ENCODE results near the gene CCNL1. TPM values are rescaled to one million over a fixed set of nuclear protein-coding genes. Genes with fewer than 3 reads are reported as not detected.

The CCNL1 gene
- total RNA-seq, 2 experiments from 2014 or later = 220 to 258 TPM

GRCh38 chr3:157125101-157125500 is 34.8 kb downstream of the CCNL1 start:
- no peak for DNase-seq

GRCh38 chr3:157123621-157124020 is 36.3 kb downstream of the CCNL1 start:
- Mint-ChIP-seq H3K4me3 (no peak overlapping the region), H3K4me1 (peaks cover 41% of the 10 kb centered on the region), H3K27me3 (no peaks in the 10 kb centered on the region), H3K9me3 (peaks cover 3% of the 10 kb centered on the region), H3K27ac (no peak overlapping the region), H3K36me3 (ENCODE audit: low read depth) (peaks cover 8% of the 10 kb centered on the region)
- no peak for DNase-seq
- CTCF ChIA-PET = interaction anchor here (0.5 to 13.7 kb wide), 4 partner anchors 11 to 47 kb away, joined by 3 to 160 read pairs (median 6); no protein-coding TSS in a partner anchor
- POLR2A ChIA-PET = no interaction called here

More at GRCh38 chr3:157125101-157125500, 34.8 kb downstream of the CCNL1 start:
- ChIA-PET CTCF (interaction anchor here (1.0 to 13.7 kb wide), 5 partner anchors 13 to 44 kb away, joined by 3 to 160 read pairs (median 5); no protein-coding TSS in a partner anchor), POLR2A (no interaction called here)
- H3K4me3 Mint-ChIP-seq = no peak overlapping the region
- H3K36me3 Mint-ChIP-seq (ENCODE audit: low read depth) = no peaks in the 10 kb centered on the region
- no peaks in the 10 kb centered on the region for H3K9me3 Mint-ChIP-seq
- no peaks in the 10 kb centered on the region for H3K27me3 Mint-ChIP-seq
- no peak overlapping the region for H3K27ac Mint-ChIP-seq
- H3K4me1 Mint-ChIP-seq = peaks cover 47% of the 10 kb centered on the region

DNA sequence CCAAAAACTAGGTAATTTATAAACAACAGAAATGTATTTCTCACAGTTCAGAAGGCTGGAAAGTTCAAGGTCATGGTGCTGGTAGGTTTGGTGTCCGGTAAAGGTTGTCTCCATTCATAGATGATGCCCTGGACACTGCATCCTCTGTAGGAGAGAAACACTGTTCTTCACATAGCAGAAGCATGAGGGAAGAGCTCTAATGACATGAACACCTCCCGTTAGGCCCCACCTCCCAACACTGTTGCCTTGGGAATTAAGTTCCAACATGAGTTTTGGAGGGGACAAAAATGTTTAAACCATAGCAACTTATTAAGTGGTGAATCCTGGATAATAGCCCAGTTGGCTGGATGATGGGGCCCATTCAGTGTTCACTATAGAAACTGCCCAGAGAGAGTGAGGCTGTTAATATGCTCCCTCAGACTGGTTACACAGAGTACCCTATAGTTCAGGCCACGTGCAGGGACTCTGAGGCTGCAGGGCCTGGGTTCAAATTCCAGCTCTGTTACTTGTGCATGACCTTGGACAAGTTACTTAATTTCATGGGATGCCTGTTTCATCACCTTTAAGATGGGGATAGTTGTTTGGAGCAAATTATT is 37.0 kb downstream of the CCNL1 start:
- DNase-seq = no peak
- Mint-ChIP-seq H3K27me3 (no peaks in the 10 kb centered on the region), H3K4me3 (no peak overlapping the region), H3K4me1 (peaks cover 34% of the 10 kb centered on the region), H3K27ac (no peak overlapping the region), H3K9me3 (peaks cover 3% of the 10 kb centered on the region), H3K36me3 (ENCODE audit: low read depth) (peaks cover 8% of the 10 kb centered on the region)
- POLR2A ChIA-PET = no interaction called here
- CTCF ChIA-PET = interaction anchor here (1.0 to 13.7 kb wide), 6 partner anchors 11 to 35 kb away, joined by 3 to 160 read pairs (median 4); no protein-coding TSS in a partner anchor

- Mint-ChIP-seq H3K27ac (no peak overlapping the region), H3K4me3 (no peak overlapping the region), H3K9me3 (peaks cover 3% of the 10 kb centered on the region), H3K36me3 (ENCODE audit: low read depth) (peaks cover 8% of the 10 kb centered on the region), H3K4me1 (peaks cover 26% of the 10 kb centered on the region), H3K27me3 (peaks cover 3% of the 10 kb centered on the region)
- DNase-seq = no peak
- ChIA-PET POLR2A (no interaction called here), CTCF (interaction anchor here (1.1 to 13.7 kb wide), 5 partner anchors 10 to 34 kb away, joined by 3 to 160 read pairs (median 5); no protein-coding TSS in a partner anchor)
Observed at GRCh38 chr3:157122116-157122515, 37.8 kb downstream of the CCNL1 start.

DNA sequence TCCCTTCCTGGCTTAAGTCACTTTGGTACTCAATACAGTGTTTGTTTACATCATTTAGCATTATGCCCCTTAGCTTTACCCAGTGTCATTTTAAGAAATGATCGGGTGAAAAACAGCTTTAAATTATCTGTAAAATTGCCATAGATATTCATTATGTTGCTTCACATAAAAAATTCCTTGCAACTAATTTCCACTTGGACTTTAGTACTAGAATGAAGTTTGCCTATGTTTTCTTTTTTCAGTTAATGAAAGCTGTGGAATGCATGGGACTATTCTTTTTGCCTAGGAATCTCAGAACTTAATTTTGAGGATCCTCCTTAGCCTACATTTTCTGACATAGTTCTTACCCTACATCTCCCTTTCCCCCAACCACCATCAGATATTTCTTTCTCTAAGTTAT is 38.4 kb downstream of the CCNL1 start:
- POLR2A ChIA-PET = no interaction called here
- Mint-ChIP-seq H3K9me3 (peaks cover 3% of the 10 kb centered on the region), H3K27me3 (peaks cover 3% of the 10 kb centered on the region), H3K27ac (no peak overlapping the region), H3K4me1 (peaks cover 21% of the 10 kb centered on the region), H3K36me3 (ENCODE audit: low read depth) (peaks cover 8% of the 10 kb centered on the region), H3K4me3 (no peak overlapping the region)
- no peak for DNase-seq
- CTCF ChIA-PET = interaction anchor here (0.7 to 13.7 kb wide), 4 partner anchors 9 to 18 kb away, joined by 3 to 160 read pairs (median 4); no protein-coding TSS in a partner anchor

DNA sequence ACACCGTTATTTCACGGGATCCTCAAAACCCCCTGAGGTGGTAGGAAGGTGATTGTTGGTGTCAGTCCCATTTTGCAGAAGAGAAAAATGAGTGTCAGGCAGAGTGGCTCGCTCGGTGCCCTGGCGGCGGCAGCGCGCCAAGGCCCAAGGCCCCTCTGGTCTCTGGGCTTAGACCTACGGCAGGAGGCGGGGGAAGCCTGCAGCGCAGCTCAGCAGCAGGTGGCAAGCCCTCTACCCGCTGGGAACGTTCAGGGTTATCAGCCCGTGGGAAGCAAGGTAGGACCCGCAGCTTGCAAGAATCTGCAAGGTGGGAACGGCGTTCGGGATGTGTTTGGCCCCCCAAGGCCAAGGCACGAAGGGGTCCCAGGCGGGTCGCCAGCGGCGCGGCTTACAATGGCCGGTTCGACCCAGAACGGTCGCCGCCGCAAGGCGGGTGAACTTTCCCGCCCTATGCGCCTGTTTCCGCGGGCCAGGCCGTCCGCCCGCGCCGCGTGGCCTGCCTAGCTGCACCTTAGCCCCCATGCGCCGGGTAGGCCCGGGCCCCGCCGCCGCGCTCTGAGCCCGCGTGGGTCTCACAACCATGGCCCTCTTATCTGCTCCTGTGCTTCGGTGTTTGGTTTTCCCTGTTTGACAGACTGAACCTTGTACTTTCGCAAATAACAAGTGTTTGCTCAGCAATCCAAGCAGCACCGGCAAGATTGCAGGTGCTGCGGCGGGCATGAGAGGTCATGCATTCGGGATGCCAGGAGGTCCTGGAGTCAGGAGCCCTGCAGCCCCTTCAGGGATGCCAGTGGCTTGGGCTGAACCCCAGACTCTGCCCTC is 39.7 kb downstream of the CCNL1 start:
- CTCF ChIA-PET = interaction anchor here (13.7 to 15.8 kb wide), 2 partner anchors 7 to 8 kb away, joined by 160 read pairs; no protein-coding TSS in a partner anchor
- Mint-ChIP-seq H3K4me1 (peaks cover 18% of the 10 kb centered on the region), H3K27me3 (peaks cover 11% of the 10 kb centered on the region), H3K27ac (no peak overlapping the region), H3K4me3 (no peak overlapping the region), H3K36me3 (ENCODE audit: low read depth) (peaks cover 8% of the 10 kb centered on the region), H3K9me3 (peaks cover 3% of the 10 kb centered on the region)
- POLR2A ChIA-PET = no interaction called here
- DNase-seq = no peak

DNA sequence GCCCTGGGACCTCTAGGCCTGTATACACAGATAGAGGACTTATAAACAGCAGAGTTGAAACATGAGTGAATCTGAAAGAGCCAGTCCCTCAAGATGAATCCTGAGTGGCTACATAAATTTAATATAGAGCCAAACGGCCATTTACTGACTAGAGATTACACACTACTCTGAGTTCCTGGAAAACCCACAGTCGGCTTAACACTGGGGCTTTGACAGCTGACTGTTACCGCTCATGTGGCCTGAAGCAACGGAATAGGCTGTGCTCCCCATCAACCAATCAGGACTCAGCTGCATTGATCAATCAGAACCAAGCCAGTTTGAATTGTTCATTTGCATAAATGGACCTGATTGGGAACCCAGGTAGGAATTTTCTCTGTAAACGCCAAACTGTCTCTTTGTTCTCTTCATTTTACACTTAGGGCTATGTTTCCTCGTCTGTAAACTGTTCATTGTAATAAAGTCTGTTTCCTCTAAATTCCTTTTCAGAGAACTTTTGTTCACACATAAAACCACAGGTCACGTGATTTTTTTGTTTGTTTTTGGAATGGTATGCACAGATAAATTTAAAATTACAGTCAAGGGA is 40.5 kb downstream of the CCNL1 start:
- Mint-ChIP-seq H3K27ac (peak overlapping the region; percentile 28), H3K4me3 (no peak overlapping the region), H3K9me3 (peaks cover 3% of the 10 kb centered on the region), H3K27me3 (peaks cover 11% of the 10 kb centered on the region), H3K36me3 (ENCODE audit: low read depth) (peaks cover 8% of the 10 kb centered on the region), H3K4me1 (peaks cover 15% of the 10 kb centered on the region)
- DNase-seq = peak; percentile 54
- CTCF ChIA-PET = interaction anchor here (15.8 kb wide), 1 partner anchor 8 kb away, joined by 160 read pairs; no protein-coding TSS in a partner anchor
- POLR2A ChIA-PET = no interaction called here

DNA sequence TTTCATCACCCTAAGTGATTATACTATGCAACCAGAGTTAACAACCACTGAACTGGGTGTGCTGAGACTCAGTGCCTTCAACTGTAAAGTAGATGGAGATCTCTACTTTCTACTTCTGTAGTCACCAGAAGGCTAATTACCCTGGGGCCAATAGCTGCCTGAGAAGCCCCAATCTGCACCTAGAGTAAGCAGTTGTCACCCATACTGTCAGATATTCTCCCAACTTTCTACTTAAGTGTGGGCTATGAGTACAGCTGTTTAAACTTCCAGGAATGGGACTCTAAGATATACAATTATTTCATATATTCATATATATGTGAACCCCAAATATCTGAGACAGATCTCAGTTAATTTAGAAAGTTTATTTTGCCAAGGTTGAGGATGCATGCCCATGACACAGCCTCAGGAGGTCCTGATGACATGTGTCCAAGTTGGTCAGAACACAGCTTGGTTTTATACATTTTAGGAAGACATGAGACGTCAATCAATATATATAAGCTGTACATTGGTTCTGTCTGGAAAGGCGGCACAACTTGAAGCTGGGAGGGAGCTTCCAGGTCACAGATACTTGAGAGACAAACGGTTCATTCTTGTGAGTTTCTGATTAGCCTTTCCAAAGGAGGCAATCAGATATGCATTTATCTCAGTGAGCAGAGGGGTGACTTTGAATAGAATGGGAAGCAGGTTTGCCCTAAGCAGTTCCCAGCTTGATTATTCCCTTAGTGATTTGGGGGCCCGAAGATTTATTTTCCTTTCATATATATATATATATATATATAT is 41.9 kb downstream of the CCNL1 start:
- ChIA-PET POLR2A (no interaction called here), CTCF (interaction anchor here (0.7 to 15.8 kb wide), 11 partner anchors 9 to 1074 kb away, joined by 3 to 160 read pairs (median 3); no protein-coding TSS in a partner anchor)
- peaks cover 11% of the 10 kb centered on the region for H3K27me3 Mint-ChIP-seq
- peaks cover 15% of the 10 kb centered on the region for H3K4me1 Mint-ChIP-seq
- H3K36me3 Mint-ChIP-seq (ENCODE audit: low read depth) = peaks cover 8% of the 10 kb centered on the region
- H3K27ac Mint-ChIP-seq = no peak overlapping the region
- no peak overlapping the region for H3K4me3 Mint-ChIP-seq
- no peak for DNase-seq
- H3K9me3 Mint-ChIP-seq = peaks cover 3% of the 10 kb centered on the region

GRCh38 chr3:157117206-157117605 is 42.7 kb downstream of the CCNL1 start:
- H3K27ac Mint-ChIP-seq = no peak overlapping the region
- peaks cover 8% of the 10 kb centered on the region for H3K36me3 Mint-ChIP-seq (ENCODE audit: low read depth)
- no peak overlapping the region for H3K4me3 Mint-ChIP-seq
- H3K4me1 Mint-ChIP-seq = peaks cover 15% of the 10 kb centered on the region
- DNase-seq = no peak
- ChIA-PET CTCF (interaction anchor here (0.8 to 15.8 kb wide), 7 partner anchors 10 to 1073 kb away, joined by 3 to 160 read pairs (median 4); no protein-coding TSS in a partner anchor), POLR2A (no interaction called here)
- peaks cover 3% of the 10 kb centered on the region for H3K9me3 Mint-ChIP-seq
- H3K27me3 Mint-ChIP-seq = peaks cover 11% of the 10 kb centered on the region

DNA sequence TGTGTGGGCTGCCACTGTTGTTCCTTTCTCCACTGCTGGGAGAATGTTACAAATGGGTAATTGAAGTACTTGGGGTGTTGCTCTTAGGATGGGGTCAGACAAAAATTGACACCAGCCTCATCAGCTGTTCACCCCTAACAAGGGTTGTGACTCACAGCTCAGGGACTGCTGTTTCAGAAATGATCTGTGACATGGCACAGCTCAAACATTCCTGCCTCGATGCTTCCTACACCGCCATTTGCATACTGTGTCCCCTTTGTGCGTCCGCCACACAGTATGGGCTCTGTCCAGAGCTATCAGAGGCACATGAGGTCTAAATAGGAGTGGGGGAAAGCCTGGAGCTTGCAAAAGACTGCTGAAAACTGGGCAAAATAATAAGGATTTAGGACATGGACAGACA is 43.9 kb downstream of the CCNL1 start:
- DNase-seq = no peak
- CTCF ChIA-PET = interaction anchor here (0.6 to 15.8 kb wide), 9 partner anchors 8 to 1564 kb away, joined by 3 to 160 read pairs (median 3); no protein-coding TSS in a partner anchor
- Mint-ChIP-seq H3K4me3 (no peak overlapping the region), H3K4me1 (peaks cover 15% of the 10 kb centered on the region), H3K27me3 (peaks cover 11% of the 10 kb centered on the region), H3K36me3 (ENCODE audit: low read depth) (peaks cover 8% of the 10 kb centered on the region), H3K27ac (no peak overlapping the region), H3K9me3 (peaks cover 3% of the 10 kb centered on the region)
- POLR2A ChIA-PET = no interaction called here

GRCh38 chr3:157115069-157116006 is 44.6 kb downstream of the CCNL1 start:
- Mint-ChIP-seq H3K27me3 (peaks cover 11% of the 10 kb centered on the region), H3K36me3 (ENCODE audit: low read depth) (peaks cover 8% of the 10 kb centered on the region), H3K9me3 (peaks cover 3% of the 10 kb centered on the region), H3K4me1 (peaks cover 15% of the 10 kb centered on the region), H3K27ac (no peak overlapping the region), H3K4me3 (no peak overlapping the region)
- ChIA-PET CTCF (interaction anchor here (0.8 to 15.8 kb wide), 12 partner anchors 8 to 59 kb away, joined by 3 to 160 read pairs (median 4); no protein-coding TSS in a partner anchor), POLR2A (no interaction called here)
- no peak for DNase-seq
